Stimulated activated CD4-positive, alpha-beta T cell treated with anti-CD3 and anti-CD28 coated beads, Interleukin-12 subunit alpha, Interleukin-12 subunit beta, amount 100 ng/mL, for 4 hours (primary cell): ENCODE results near the gene SRRM4.
A peak's percentile ranks its signal among the peaks of the same experiment; 100 is the strongest.
"Not testable (repeated sequence)": the region's sequence is repeated elsewhere in the genome, so short reads cannot be mapped to it uniquely, and the experiment has no call there.

Experiments
- DNase-seq: peaks from one replicate; pipeline ENCODE4 v3.0.0-alpha.2; 2020

SRRM4 gene

DNA sequence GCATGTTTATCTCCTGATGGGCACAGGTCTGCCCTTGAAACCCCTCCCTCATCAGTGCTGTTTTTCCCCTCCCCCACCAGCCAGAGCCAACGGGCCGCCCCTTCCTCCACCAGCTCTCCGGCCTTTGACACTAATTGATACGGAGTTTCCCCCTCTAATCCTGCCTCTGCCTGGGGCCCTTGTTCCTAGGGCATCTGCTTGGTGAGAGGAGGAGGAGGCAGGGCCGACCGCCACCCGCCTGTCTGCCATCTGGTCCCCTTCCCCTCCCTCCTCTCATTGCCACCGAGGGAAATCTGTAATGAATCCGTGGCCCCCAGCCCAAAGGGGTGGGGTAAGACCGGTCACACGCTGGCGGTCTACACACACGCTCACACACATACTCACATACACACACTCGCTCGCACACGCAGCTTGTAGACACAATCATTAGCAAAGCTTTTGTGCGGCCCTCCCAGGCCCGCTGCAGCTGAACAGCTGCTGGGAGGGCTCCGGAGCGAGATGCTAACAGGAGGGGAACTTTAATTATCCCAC lies 27.4 kb downstream of the SRRM4 start:
- DNase-seq, result no peak

DNA sequence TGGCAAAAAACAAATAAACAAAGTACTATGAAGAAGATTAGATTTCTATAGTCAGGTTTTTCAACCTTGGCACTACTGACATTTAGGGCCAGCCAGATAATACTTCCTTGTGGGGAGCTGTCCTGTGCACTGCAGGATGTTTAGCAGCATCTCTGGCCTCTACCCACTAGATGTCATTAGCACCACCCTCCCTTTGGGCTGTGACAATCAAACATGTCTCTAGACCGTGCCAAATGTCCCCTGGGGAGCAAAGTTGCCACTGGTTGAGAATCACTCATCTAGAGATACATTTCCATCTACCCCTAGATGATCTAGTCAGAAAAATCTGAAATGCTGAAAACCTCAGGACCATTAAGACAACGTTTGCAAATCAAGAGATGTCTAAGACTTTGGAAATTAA lies 29.9 kb downstream of the SRRM4 start:
- DNase-seq, result no peak

DNA sequence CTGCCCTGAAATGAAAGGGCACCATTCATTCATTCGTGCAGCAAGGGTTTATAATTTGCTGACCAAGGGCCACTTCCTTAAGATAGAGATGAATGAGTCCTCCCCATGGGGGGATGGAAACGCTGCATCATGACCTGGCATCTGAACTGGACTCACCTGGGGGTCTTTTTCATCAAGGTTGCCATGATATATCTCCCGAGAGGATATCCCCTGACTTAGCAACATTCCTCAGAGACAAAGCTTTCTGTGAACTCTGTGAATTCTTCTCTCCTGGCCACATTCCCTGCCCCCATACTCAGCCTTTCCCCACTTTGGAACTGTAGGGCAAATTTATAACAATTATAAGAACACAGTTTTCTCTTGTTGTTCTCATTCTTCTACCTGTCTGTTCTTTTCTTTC lies 30.8 kb downstream of the SRRM4 start:
- no peak for DNase-seq

DNA sequence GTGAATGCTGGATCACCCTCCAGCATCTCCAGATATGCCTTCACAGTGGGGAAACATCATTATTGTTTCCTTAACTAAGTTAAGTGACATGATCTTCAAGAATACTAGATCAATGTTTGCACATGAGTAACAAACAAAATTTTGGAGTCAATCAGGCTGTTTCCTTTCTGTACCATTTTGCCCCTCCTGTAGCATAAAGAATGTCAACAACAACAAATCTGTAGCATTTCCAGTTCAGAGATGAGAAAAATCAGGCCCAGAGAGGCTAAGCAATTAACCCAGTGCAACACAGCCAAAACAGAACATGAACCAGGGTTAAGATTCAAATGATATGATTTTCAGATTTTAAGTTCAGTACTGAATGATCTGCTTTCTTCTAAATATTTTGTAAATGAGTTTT lies 31.7 kb downstream of the SRRM4 start:
- DNase-seq, result no peak

DNA sequence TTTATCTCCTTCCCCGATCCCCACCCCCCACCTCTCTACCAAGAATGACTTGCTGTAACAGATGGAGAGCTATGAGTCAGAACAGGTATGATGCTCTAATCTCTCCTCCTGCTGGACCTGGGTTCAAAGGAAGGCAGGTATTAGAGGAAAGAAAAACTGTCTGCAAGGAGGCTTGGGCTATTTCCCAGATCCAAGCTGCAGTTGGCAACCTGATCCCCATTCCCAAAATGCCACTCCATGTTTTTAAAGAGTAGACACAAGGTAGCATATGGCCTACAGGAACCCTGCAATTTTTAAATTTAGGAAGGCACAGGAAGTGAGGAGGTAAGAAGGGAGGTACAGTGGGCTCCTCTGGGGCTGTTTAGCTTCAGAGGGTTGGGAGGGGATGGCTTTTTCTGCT lies 33.0 kb downstream of the SRRM4 start:
- DNase-seq, result no peak

DNA sequence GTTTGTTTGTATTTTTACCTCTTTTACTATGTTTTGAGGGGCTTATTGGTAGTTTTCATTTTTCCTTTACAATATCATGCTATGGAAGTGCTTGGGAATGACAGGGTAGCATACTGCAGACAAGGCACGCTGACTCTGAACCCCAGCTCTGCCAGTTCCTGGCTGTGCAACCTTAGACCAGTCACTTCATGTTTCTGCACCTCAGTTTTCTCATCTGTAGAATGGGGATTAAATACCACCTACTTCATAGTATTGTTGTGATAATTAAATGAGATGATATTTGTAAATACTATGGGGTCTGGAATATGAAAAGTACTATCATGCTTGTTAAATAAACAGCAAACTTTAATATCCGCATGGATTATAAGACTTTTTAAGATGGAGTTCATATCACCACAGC lies 35.4 kb downstream of the SRRM4 start:
- no peak for DNase-seq

DNA sequence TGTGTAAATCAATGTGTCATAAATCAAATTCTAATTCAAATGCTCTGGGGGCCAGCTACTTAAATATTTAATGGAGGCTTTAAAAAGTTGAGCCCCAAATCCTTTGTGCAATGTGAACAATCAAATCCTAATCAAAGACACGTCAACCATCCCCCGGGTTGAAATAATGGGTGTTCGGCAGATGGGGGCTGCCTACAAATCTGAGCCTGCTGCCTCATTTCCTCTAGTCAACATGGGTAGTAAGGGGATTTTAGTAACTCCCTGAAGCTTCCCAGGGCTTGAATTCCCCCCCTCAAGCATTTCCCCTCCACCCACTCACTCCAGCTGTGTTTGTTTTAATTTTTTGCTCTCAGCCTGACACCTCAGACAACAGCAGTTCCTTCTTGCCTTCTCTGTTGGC lies 37.8 kb downstream of the SRRM4 start:
- no peak for DNase-seq

DNA sequence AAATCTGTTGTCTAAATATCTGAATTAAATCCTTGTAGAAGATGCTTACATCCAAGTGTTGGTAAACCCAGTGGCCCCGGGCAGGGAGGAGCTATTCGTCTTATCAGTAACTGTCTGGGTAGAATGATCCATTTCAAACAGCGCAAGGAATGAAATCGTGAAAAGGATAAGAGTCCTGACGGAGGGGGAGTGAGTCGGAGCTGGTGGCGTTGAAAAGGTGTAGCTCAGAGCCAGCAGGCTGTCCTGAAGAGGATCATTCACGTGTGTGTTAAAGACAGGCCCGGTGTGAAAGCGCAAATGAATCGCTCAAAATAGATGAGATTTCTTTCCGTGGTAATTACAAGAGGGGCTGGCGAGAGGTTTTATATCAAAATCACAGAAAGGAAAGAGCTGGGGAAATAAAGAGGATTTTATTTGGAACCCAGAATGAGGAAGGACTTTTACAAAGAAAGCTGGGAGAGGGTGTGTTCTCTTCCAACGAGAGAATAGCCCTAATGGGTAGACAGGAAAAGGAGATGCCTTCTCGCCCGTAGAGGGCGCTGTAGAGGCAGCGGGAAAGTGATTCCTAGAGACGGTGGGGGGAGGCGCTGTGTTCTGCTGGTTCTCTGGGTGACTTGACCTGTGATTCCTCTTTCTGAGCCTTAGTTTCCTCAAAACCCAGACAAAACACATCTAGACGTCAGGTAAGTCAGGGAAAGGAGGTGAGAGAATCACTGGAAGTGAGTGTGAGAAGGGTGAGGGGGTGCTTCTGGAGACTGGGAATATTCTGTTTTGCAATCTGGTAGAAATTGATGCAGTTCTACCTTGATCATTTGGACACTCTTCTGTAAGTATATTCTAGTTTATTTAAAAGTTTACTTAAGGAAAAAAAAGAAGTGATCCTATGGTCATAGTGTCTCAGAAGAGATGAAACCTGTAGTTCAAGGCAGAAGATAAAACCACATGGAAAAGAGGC lies 39.3 kb downstream of the SRRM4 start:
- no peak for DNase-seq

DNA sequence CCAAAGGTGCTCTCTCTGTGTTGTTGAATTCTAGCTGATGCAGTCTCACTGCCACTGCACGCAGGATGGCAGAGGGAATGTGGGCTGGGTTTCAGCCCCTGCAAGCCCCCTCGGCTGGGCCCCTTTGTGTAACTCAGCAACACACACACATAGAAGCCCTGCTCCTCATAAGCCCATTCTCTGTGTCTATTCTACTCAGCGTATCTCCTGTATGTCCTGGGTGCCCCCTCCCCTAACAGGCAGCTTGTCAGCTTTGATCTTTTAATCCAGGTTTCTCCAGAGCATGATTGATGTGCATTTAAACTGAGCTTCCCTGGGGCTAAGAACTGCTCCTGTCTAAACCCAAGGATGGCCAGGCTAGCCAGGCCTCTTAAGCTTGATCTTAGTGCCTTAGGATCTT lies 43.0 kb downstream of the SRRM4 start:
- DNase-seq, result no peak

DNA sequence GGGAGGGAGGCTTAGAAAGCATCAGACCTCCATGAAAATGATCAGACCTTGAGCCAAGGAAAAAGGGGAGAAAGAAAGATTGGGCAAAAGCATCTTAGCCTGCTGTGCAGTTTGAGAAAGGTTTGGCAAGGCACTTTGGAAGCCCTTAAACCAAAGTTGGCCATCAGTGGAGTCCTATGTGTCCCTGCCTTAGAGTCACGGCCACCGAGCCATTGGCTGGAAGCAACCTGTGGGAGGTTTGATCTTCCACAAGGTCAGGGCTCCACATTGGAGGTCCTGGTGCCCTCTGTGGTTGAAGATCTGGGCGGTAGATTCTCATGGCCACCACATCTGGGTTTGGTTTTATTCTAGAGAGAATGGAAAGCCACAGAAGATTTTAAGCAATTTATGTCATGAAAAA lies 44.4 kb downstream of the SRRM4 start:
- no peak for DNase-seq

DNA sequence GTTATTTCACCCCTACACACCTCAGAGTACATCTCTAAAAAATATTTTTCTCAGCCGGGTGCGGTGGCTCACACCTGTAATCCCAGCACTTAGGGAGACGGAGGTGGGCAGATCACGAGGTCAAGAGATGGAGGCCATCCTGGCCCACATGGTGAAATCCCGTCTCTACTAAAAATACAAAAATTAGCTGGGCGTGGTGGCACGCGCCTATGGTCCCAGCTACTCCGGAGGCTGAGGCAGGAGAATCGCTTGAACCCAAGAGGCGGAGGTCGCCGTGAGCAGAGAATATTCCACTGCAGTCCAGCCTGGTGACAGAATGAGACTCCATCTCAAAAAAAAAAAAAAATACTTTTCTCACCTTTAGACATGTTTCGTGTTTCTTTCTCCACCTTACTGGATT lies 52.0 kb downstream of the SRRM4 start:
- not testable (repeated sequence) for DNase-seq

DNA sequence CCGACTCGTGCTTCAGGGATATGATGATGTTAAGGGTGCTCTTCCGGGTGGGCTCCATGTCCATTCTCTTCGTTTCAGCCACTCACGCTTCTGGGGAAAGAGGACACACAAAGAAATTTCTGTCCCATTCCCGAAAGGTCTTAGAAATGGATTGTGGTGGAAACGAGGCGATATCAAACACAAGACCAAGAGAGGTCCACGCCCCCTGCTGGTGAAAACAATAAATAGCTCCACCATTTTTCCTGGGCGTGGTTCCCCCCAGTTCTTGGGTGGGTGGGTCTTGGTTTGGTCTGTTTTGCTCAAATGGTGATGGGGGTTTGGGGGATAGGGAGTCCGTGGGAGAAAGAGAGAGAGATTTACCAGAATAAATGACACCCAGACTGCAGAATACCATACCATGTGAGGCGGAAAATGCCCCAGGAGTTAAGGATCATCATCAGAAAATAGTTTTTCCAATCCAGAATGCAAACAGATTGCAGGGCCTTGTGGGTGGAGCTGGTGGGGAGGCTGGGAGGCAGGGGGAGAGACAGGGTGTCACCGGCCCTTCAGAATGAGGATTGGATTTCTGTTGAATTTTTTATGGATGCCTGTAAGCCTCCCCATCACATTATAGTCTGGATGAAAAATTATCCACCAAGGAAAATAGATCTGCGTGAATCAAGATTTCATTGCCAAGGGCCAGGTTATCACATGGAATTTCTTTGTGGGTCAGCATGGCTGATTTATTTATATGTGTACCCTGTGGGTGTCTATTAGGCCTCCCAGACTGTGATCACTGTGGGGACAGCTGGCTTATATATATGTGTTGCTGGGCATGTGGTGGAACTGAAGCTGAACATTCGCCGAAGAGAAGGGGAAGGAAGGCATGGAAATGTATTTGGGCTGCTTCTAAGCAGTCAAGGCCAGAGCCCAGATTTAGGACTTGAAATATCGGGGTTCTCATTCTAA lies 55.8 kb downstream of the SRRM4 start:
- DNase-seq, result no peak

DNA sequence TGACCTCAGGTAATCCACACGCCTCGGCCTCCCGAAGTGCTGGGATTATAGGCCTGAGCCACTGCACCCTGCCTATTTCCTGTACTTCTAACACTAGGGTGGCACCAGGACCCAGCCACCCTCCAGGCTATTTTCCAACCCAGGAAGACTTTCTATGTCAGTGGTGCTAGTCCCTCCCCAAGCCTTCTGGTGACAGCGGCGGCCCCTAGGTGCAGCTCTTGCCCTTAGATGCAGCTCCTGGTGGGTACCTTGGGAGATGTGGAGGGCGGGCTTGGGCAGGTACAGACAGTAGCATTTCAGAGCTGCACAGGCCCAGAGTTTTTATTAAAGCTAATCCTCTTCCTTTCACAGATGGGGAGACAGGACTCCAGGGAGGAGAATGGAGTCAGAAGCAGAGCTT lies 62.8 kb downstream of the SRRM4 start:
- DNase-seq, result no peak

DNA sequence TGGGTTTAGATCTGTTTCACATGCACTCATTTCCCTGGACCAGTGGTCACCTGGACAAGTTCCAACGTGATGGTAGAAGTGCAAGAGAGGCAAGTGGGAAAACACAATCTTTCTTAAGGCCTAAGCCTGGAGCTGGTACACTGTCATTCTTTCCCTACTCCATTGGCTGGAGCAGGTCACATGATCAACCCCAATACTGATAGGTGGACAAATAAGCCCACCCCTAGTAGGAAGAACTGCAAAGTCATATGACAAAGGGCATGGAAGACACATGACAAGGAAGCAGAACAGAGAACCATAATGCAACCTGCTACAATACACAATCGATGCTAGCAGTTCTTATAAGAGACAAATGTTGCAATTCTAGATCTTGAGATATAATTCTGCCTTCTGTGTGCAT lies 66.3 kb downstream of the SRRM4 start:
- DNase-seq, result no peak

DNA sequence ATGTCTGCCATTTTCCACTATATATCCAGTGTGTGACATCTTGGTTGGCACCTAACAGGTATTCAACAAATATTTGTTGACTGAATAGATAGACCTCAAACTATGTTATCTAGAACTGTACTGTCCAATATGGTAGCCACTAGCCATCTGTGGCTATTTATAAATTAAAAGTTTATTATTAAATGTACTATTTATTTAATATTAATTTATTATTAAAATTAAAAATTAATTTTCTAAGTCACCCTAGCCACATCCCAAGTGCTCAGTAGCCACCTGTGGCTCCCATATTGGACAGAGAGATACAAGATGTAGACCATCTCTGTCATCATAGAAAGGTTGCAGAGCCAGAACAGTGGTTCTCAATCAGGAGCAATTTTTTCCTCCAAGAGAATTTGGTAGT lies 69.3 kb downstream of the SRRM4 start:
- DNase-seq, result no peak

DNA sequence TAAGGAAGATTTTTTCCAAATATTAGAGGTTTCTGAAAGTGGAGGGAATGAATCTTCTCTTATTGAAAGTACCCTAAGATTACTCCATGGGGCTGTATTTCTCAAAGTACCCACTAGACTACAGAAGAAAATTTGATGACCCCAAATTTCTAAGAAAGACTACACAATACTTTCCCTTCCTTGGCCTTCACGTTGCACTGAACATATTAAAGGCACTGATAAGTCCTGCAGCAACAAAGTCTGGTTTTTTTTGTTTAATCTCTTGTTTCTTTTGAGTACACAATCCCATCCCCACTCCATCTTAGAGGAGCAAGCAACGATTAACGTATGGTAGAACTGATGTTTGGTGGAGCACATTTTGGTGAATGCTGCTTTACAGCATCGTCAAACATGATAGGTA lies 70.1 kb downstream of the SRRM4 start:
- DNase-seq, result no peak

DNA sequence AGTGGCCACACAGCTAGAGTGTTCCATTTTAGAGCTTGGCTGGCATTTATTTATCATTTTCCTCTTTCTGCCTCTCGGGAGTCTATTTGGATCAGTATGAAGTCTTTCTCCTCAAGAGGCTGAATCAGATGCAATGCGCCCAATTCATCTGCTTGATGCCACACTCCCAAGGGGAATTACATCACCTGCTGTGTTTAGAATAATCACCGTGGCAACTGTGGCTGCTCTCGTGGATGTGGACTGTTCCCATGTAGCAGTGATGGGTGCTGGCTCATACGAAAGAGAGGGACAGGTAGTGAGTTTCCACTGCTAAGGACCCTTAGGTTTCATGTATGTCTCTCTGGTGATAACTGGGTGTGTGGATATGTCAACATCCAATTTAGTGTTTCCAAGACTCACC lies 70.7 kb downstream of the SRRM4 start:
- DNase-seq, result no peak

DNA sequence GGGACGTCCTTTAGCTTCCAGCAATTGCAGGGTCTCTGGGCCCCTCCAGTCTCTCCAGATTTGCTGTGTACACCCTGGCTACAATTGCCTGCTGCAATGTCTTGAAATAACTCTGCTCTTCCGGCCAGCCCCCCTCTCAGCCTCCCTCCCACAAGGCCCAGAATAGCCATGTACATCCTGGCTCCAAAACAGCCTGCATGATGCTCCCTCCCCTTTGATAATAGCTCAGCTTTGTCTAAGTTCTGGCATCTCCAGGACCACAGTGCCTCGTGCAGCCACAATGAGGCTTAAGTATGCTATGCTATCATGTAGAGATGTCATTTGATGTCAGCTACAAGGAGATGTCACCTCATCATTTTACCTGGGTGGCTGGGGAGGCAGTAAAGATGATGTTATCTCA lies 74.6 kb downstream of the SRRM4 start:
- DNase-seq, result no peak

DNA sequence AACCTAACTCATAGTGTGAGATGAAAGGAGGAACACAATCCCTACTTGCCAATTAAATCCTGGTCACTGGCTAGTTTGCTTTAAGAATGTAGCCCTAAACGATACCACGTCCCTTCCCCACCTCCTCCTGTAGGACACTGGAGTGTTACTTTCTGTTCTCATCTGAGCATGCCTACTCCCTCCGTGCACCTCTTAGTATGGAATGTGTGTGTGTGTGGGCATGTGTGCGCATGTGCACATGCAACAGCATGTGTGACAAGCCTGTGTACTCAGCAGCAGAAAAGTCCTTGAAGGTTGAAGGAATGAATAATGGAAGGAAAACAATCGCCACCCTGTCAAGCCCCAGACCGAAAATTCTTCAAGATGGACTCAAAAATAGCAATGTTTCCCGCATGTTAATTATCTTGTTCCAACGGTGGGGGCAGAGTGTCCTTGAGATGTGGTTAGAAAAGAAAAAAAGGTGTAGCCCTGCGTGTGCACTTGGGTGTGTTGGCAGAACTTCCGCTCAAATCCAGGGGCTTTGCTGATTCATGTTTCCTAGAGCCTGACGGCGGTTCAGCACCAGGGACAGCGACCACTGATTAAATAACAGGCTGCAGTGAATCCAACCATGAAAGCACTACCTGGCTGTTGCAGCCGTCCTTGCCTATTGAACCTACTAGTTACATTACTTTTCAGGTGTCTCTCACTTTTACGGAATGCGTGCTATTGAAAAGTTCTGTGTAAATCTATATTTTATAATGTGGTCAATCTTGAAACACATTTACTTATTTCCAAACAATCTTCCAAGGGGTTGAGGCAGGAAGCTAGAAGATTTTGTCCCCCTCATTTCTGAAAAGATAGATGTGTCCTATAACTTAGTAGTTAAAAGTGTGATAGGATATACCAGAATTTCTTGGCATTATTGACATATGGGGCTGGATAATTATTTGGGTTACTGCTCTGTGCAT lies 79.8 kb downstream of the SRRM4 start:
- peak; percentile 9 for DNase-seq

DNA sequence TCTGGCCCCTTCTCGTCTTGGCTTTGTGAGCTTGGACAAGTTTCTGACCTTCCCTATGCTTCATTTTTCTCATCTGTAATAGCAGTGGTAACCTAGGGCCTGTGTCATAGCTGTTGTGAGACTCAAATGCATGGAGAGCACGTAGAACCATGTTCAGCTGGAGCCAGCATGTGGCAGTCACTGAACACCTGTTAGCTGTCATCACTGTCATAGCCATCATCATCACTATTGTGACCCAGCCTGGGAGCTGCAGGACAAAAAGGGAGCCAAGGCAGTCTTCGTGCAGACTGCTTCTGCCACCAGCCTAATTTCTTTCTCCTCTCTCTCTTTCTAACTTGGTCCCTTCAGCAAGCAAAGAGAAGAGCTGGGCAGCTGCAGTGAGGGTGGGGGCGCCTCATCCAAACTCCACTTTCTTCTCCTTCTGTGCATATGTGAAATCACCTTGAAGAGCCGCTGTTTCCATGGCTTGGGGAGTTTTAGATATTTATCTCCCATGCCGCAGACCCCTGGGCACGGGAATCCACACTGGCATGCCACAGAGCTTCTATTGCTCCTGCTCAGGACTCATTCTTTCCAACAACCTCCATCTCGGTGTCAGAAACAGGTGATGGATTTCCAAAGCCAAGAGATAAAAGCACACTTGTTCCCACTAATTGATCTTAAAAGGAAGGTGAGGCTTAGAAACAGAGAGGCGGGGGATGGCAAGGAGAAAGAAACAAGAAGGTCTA lies 87.0 kb downstream of the SRRM4 start:
- no peak for DNase-seq

DNA sequence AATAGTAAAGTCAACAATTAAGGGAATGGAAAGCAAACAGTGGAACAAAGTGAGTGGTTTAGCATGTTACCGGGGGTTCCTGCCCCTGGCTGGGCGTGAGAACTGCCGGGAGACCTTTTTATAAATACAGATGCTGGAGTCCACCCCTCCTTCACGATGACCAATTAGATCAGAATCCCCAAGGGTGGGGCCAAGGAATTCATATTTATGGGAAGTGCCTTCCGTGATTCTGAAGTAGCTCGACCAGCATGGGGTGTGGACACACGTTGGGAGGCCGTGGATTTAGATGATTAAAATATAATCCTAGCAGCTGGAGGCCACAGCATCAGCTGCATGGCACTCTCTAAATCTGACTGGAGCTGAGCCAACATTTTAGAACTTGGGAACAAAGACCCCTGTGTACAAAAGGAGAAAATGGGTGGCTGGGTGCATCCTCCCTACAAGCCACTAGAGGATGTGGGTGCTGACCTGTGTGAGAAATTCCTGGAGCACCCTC lies 87.9 kb downstream of the SRRM4 start:
- DNase-seq, result no peak

DNA sequence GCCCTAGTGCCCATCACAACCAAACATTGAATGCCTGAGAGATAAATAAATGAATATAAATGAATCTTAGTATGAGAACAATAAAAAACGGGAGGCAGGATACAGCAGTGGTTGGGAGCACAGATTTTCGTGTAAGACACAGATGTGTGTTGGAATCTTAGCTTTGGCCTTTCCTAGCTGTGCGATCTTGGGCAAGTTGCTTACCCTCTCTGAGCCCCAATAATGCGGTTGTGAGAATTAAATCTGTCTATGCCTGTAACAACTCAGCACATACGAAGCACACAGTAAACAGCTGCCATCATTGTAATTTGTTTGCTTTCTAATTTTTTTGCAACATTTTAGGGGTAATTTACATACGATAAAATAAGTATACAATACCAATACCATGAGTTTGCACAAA lies 89.8 kb downstream of the SRRM4 start:
- no peak for DNase-seq
